MM.1S (cell line): Measurements from ENCODE around the gene PARVA.

ENCODE experiments used
- DNase-seq: peaks from one replicate; pipeline ENCODE4 v3.0.0-alpha.2; 2015
- H2AFZ ChIP-seq: fragments of 300-600 bp; sonication (generic); 2 replicates; pipeline ENCODE4 v1.6.0; 2016; ENCODE audit warnings: antibody characterized with exemption, low read length
- H3F3A ChIP-seq: fragments of 300-600 bp; sonication (generic); 2 replicates; pipeline ENCODE4 v1.6.1; 2016; ENCODE audit warnings: mild to moderate bottlenecking, antibody characterized with exemption, low read length, moderate library complexity, mixed read lengths; ENCODE audit not compliant: insufficient read depth
- H3K27ac ChIP-seq: fragments of 300-600 bp; sonication (generic); 2 replicates; pipeline ENCODE4 v1.5.1; 2016; ENCODE audit warnings: mild to moderate bottlenecking, low read length
- H3K27me3 ChIP-seq: fragments of 300-600 bp; sonication (generic); replicated peaks from 2 replicates; pipeline ENCODE4 v1.6.0; 2016; ENCODE audit warnings: low read length; ENCODE audit not compliant: insufficient read depth
- H3K36me3 ChIP-seq: fragments of 300-600 bp; sonication (generic); replicated peaks from 2 replicates; pipeline ENCODE4 v1.6.1; 2016; ENCODE audit warnings: mild to moderate bottlenecking, low read length, mixed read lengths; ENCODE audit not compliant: insufficient read depth
- H3K4me1 ChIP-seq: fragments of 300-600 bp; sonication (generic); 2 replicates; pipeline ENCODE4 v1.6.1; 2016; ENCODE audit warnings: low read length, mixed read lengths
- H3K4me2 ChIP-seq: fragments of 300-600 bp; sonication (generic); 2 replicates; pipeline ENCODE4 v1.6.0; 2016; ENCODE audit warnings: low read depth, low read length
- H3K4me3 ChIP-seq: fragments of 300-600 bp; sonication (generic); 2 replicates; pipeline ENCODE4 v1.5.1; 2016; ENCODE audit warnings: low read length, mixed read lengths
- H3K79me2 ChIP-seq: fragments of 300-600 bp; sonication (generic); 2 replicates; pipeline ENCODE4 v1.6.1; 2016; ENCODE audit warnings: mixed run types, low read length, mixed read lengths
- H3K9ac ChIP-seq: fragments of 300-600 bp; sonication (generic); 2 replicates; pipeline ENCODE4 v1.6.1; 2016; ENCODE audit warnings: low read length, mixed read lengths
- H3K9me2 ChIP-seq: fragments of 300-600 bp; sonication (generic); replicated peaks from 2 replicates; pipeline ENCODE4 v1.6.1; 2016; ENCODE audit warnings: mild to moderate bottlenecking, low read length, mixed read lengths; ENCODE audit not compliant: insufficient read depth
- H3K9me3 ChIP-seq: fragments of 300-600 bp; sonication (generic); replicated peaks from 2 replicates; pipeline ENCODE4 v1.6.1; 2016; ENCODE audit warnings: mild to moderate bottlenecking, low read length, mixed read lengths; ENCODE audit not compliant: insufficient read depth
- H4K20me1 ChIP-seq: fragments of 300-600 bp; sonication (generic); 2 replicates; pipeline ENCODE4 v1.6.1; 2016; ENCODE audit warnings: mild to moderate bottlenecking, low read length, moderate library complexity, mixed read lengths; ENCODE audit not compliant: insufficient read depth
- CTCF ChIP-seq: fragments of 300-600 bp; sonication (generic); IDR thresholded peaks from 2 replicates; pipeline ENCODE4 v1.5.1; 2016; ENCODE audit warnings: antibody characterized with exemption, low read length, mixed read lengths
- EZH2 ChIP-seq: fragments of 300-600 bp; sonication (generic); optimal IDR thresholded peaks from 2 replicates; pipeline ENCODE3; 2017; ENCODE audit warnings: low read depth, mild to moderate bottlenecking, antibody characterized with exemption, low read length, mixed read lengths
- EZH2phosphoT487 ChIP-seq: fragments of 300-600 bp; sonication (generic); IDR thresholded peaks from 2 replicates; pipeline ENCODE4 v1.6.1; 2018; ENCODE audit warnings: antibody characterized with exemption, low read length

PARVA gene

GRCh38 chr11:12358302-12359188, 18.8 kb upstream of the PARVA start:
- Histone ChIP-seq H3K4me3 (no peak overlapping the region), H2AFZ (no peak overlapping the region)

GRCh38 chr11:12359761-12360160, 17.6 kb upstream of the PARVA start:
- Histone ChIP-seq H4K20me1 (no peaks in the 10 kb centered on the region), H3K4me2 (no peak overlapping the region), H3K9me3 (no peaks in the 10 kb centered on the region), H3F3A (no peaks in the 10 kb centered on the region), H3K27me3 (no peaks in the 10 kb centered on the region), H3K27ac (no peak overlapping the region), H2AFZ (no peak overlapping the region), H3K79me2 (no peaks in the 10 kb centered on the region), H3K36me3 (no peaks in the 10 kb centered on the region), H3K9me2 (no peaks in the 10 kb centered on the region), H3K4me1 (no peaks in the 10 kb centered on the region), H3K9ac (no peak overlapping the region), H3K4me3 (no peak overlapping the region)
- TF ChIP-seq CTCF (no peak), EZH2phosphoT487 (no peak), EZH2 (no peak)
- no peak for DNase-seq

More at GRCh38 chr11:12358302-12359188, 18.8 kb upstream of the PARVA start:
- H3F3A ChIP-seq = no peaks in the 10 kb centered on the region
- TF ChIP-seq EZH2 = no peak
- TF ChIP-seq CTCF = no peak
- TF ChIP-seq EZH2phosphoT487 = no peak
- H3K4me2 ChIP-seq = no peak overlapping the region
- no peaks in the 10 kb centered on the region for H3K9me3 ChIP-seq
- no peaks in the 10 kb centered on the region for H3K9me2 ChIP-seq
- H3K9ac ChIP-seq = no peak overlapping the region
- H3K4me1 ChIP-seq = no peaks in the 10 kb centered on the region
- H3K27me3 ChIP-seq = no peaks in the 10 kb centered on the region
- H3K79me2 ChIP-seq = no peaks in the 10 kb centered on the region
- no peaks in the 10 kb centered on the region for H3K36me3 ChIP-seq
- H3K27ac ChIP-seq = no peak overlapping the region
- no peak for DNase-seq
- no peaks in the 10 kb centered on the region for H4K20me1 ChIP-seq

DNA sequence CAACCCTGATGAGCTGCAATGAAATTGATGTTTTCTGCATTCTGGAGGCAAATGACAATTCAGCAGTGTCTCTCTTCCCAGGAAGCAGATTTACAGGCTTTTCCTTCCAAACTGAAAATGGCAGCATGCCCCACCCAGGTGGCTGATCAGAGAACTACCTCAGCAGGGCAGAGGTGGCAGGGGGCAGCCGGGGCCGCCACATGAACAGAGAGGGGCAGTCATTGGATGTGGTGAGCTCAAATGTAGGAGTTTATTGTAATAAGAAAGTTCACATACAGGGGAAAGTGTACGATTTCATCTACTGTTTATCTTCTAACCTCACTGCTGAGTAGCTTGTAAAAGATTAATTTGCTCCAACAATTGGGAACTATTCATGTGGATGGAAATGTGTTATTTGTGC, 15.7 kb upstream of the PARVA start:
- H3K27ac ChIP-seq = no peak overlapping the region
- no peaks in the 10 kb centered on the region for H3K36me3 ChIP-seq
- no peaks in the 10 kb centered on the region for H3F3A ChIP-seq
- H3K27me3 ChIP-seq = no peaks in the 10 kb centered on the region
- no peaks in the 10 kb centered on the region for H3K9me2 ChIP-seq
- H3K9me3 ChIP-seq = no peaks in the 10 kb centered on the region
- H3K4me2 ChIP-seq = no peak overlapping the region
- no peak overlapping the region for H3K9ac ChIP-seq
- no peak overlapping the region for H3K4me3 ChIP-seq
- H3K79me2 ChIP-seq = no peaks in the 10 kb centered on the region
- H2AFZ ChIP-seq = no peak overlapping the region
- DNase-seq = no peak
- TF ChIP-seq EZH2 (no peak), CTCF (no peak), EZH2phosphoT487 (no peak)
- no peaks in the 10 kb centered on the region for H4K20me1 ChIP-seq
- H3K4me1 ChIP-seq = no peaks in the 10 kb centered on the region
